HCT116 (cell line): ENCODE data around the gene ABHD1. TPM values are rescaled to one million over a fixed set of nuclear protein-coding genes. Genes with fewer than 3 reads are reported as not detected.

Experiments used
- ATAC-seq: fragments of 200-7000 bp; cut with Tn5 transposase; 2 replicates; pipeline ENCODE4 v1.9.1; 2020; ENCODE audit warnings: mild to moderate bottlenecking, moderate library complexity
- BruUV-seq: library from RNA; stranded (reverse); fragments of 400-500 nt; replicated peaks from 2 replicates; lab custom pipeline; 2021; lab: Mats Ljungman, UMichigan
- CTCF ChIA-PET: fragments of 300-600 bp; sonication (Branson Sonifier 250); formaldehyde crosslinking; loops from one replicate; lab custom pipeline; 2021; ENCODE audit warnings: antibody characterized with exemption; lab: Charles Lee
- POLR2A ChIA-PET: fragments of 300-600, 350-600 bp; sonication (Branson Sonifier 250); formaldehyde crosslinking; loops from one replicate; lab custom pipeline; 2021; ENCODE audit warnings: antibody characterized with exemption; lab: Charles Lee
- RAD21 ChIA-PET, 2 experiments: fragments of 300-600 bp; sonication (Branson Sonifier 250); formaldehyde crosslinking; loops; one replicate each; lab custom pipeline; 2023; ENCODE audit warnings: low total read pairs in 2 of 2; ENCODE audit not compliant: uncharacterized antibody in 2 of 2, unreplicated experiment in 2 of 2, low non-redundant PET in 1 of 2; lab: Charles Lee
- DNase-seq: peaks from one replicate; pipeline ENCODE4 v3.0.0-alpha.2; 2010; ENCODE audit warnings: low read depth, low spot score
- H2AFZ ChIP-seq: fragments of 200-600 bp; shearing (Covaris generic), sonication (generic); 2 replicates; pipeline ENCODE4 v1.6.1; 2017; ENCODE audit warnings: low read depth, mixed run types, mixed read lengths, antibody characterized with exemption, low read length; ENCODE audit not compliant: poor library complexity, severe bottlenecking
- H3K27ac ChIP-seq: 2 replicates; pipeline ENCODE4 v1.5.1; 2012; ENCODE audit warnings: low read depth, low read length
- H3K27me3 ChIP-seq: fragments of 200-600 bp; sonication (generic); 2 replicates; pipeline ENCODE4 v1.6.1; 2016; ENCODE audit warnings: mixed run types, low read length, mixed read lengths; ENCODE audit not compliant: insufficient read depth
- H3K36me3 ChIP-seq, 2 experiments: fragments of 200-500 bp in 1 of 2; fragments of 200-600 bp in 1 of 2; sonication (Bioruptor generic) in 1 of 2; sonication (generic) in 1 of 2; 2 replicates each; pipeline versions ENCODE4 v1.5.1 to v1.6.1; 2014 to 2016; ENCODE audit warnings: low read length in 2 of 2, inconsistent platforms in 1 of 2, mixed read lengths in 1 of 2, mixed run types in 1 of 2; ENCODE audit not compliant: insufficient read depth in 2 of 2, control insufficient read depth in 1 of 2
- H3K4me1 ChIP-seq, 2 experiments: fragments of 200-600 bp in 1 of 2; sonication (generic) in 1 of 2; 2 replicates each; pipeline versions ENCODE4 v1.5.1 to v1.6.1; 2012 to 2017; ENCODE audit warnings: low read length in 2 of 2, inconsistent platforms in 1 of 2, mild to moderate bottlenecking in 1 of 2, mixed read lengths in 1 of 2, mixed run types in 1 of 2, moderate library complexity in 1 of 2; ENCODE audit not compliant: insufficient read depth in 2 of 2, control insufficient read depth in 1 of 2
- H3K4me2 ChIP-seq: fragments of 200-600 bp; sonication (generic); 2 replicates; pipeline ENCODE4 v1.6.1; 2017; ENCODE audit warnings: mixed run types, low read length, mixed read lengths
- H3K4me3 ChIP-seq, 2 experiments: fragments of 200-600 bp in 1 of 2; sonication (generic) in 1 of 2; replicated peaks in 1 of 2; 2 replicates each; pipeline ENCODE4 v1.5.1; 2011 to 2016; ENCODE audit warnings: low read length in 2 of 2, control low read depth in 1 of 2, low read depth in 1 of 2, mild to moderate bottlenecking in 1 of 2, mixed read lengths in 1 of 2, mixed run types in 1 of 2
- H3K79me2 ChIP-seq: fragments of 200-600 bp; sonication (generic); 2 replicates; pipeline ENCODE4 v1.6.1; 2017; ENCODE audit warnings: mild to moderate bottlenecking, mixed run types, low read length, moderate library complexity, mixed read lengths; ENCODE audit not compliant: insufficient read depth
- H3K9ac ChIP-seq: fragments of 200-600 bp; sonication (generic); 2 replicates; pipeline ENCODE4 v1.6.1; 2016; ENCODE audit warnings: low read length, mixed read lengths
- H3K9me2 ChIP-seq: fragments of 200-600 bp; sonication (generic), shearing (Covaris generic); 2 replicates; pipeline ENCODE4 v1.6.1; 2017; ENCODE audit warnings: mixed run types, mild to moderate bottlenecking, moderate library complexity; ENCODE audit not compliant: insufficient read depth
- H3K9me3 ChIP-seq, 2 experiments: fragments of 200-500 bp in 1 of 2; fragments of 200-600 bp in 1 of 2; sonication (Bioruptor generic) in 1 of 2; sonication (generic) in 1 of 2; 2 replicates each; pipeline ENCODE4 v1.6.1; 2014 to 2017; ENCODE audit warnings: low read length in 2 of 2, mixed read lengths in 2 of 2, inconsistent platforms in 1 of 2, low read depth in 1 of 2, mild to moderate bottlenecking in 1 of 2, mixed run types in 1 of 2, moderate library complexity in 1 of 2; ENCODE audit not compliant: control insufficient read depth in 1 of 2, insufficient read depth in 1 of 2
- H4K20me1 ChIP-seq: fragments of 200-600 bp; sonication (generic), shearing (Covaris generic); 2 replicates; pipeline ENCODE4 v1.6.1; 2017; ENCODE audit warnings: mixed run types, mild to moderate bottlenecking, moderate library complexity; ENCODE audit not compliant: insufficient read depth
- CBX3 ChIP-seq: IDR thresholded peaks from 2 replicates; pipeline ENCODE4 v1.6.1; 2012; ENCODE audit warnings: low read depth
- CTCF ChIP-seq, 3 experiments: fragments of 200-600 bp in 1 of 3; sonication (generic) in 1 of 3; IDR thresholded peaks in 2 of 3; conservative IDR thresholded peaks in 1 of 3; 2 replicates each; pipeline ENCODE4 v1.5.1; 2012 to 2017; ENCODE audit warnings: low read depth in 2 of 3, low read length in 2 of 3, antibody characterized with exemption in 1 of 3, borderline replicate concordance in 1 of 3, control low read depth in 1 of 3, mild to moderate bottlenecking in 1 of 3, mixed read lengths in 1 of 3, mixed run types in 1 of 3, moderate library complexity in 1 of 3; ENCODE audit not compliant: insufficient read depth in 1 of 3
- EGR1 ChIP-seq: IDR thresholded peaks from 2 replicates; pipeline ENCODE4 v1.6.1; 2012; ENCODE audit warnings: low read depth
- ELF1 ChIP-seq: IDR thresholded peaks from 2 replicates; pipeline ENCODE4 v1.6.1; 2012; ENCODE audit warnings: low read depth, borderline replicate concordance
- EZH2 ChIP-seq: fragments of 200-600 bp; sonication (generic); IDR thresholded peaks from 2 replicates; pipeline ENCODE4 v1.6.1; 2017; ENCODE audit warnings: antibody characterized with exemption, mixed run types
- EZH2phosphoT487 ChIP-seq: fragments of 200-600 bp; IDR thresholded peaks from 2 replicates; pipeline ENCODE4 v1.6.1; 2018; ENCODE audit warnings: antibody characterized with exemption, borderline replicate concordance
- FOSL1 ChIP-seq: IDR thresholded peaks from 2 replicates; pipeline ENCODE4 v1.6.1; 2012; ENCODE audit warnings: low read depth
- JUND ChIP-seq: IDR thresholded peaks from 2 replicates; pipeline ENCODE4 v1.6.1; 2012
- POLR2A ChIP-seq: IDR thresholded peaks from 2 replicates; pipeline ENCODE4 v1.7.0; 2011; ENCODE audit warnings: borderline replicate concordance; ENCODE audit not compliant: insufficient read depth, insufficient read length; ENCODE audit errors: extremely low read depth
- RAD21 ChIP-seq: IDR thresholded peaks from 2 replicates; pipeline ENCODE4 v1.6.1; 2012; ENCODE audit warnings: low read depth, mild to moderate bottlenecking
- SIN3A ChIP-seq: IDR thresholded peaks from 2 replicates; pipeline ENCODE4 v1.6.1; 2012; ENCODE audit warnings: low read depth
- SRF ChIP-seq: IDR thresholded peaks from 2 replicates; pipeline ENCODE4 v1.6.1; 2012; ENCODE audit warnings: low read depth
- YY1 ChIP-seq: IDR thresholded peaks from 2 replicates; pipeline ENCODE4 v1.6.1; 2011; ENCODE audit warnings: low read length, low read depth, moderate library complexity, mild to moderate bottlenecking; ENCODE audit not compliant: insufficient replicate concordance; ENCODE audit errors: extremely low read depth
- ZNF274 ChIP-seq: fragments of 200-500 bp; sonication (Bioruptor generic); IDR thresholded peaks from 2 replicates; pipeline ENCODE4 v1.6.1; 2014; ENCODE audit warnings: mild to moderate bottlenecking, low read depth, low read length, inconsistent platforms
- intact Hi-C: fragments of 100-400 bp; cut with micrococcal nuclease; formaldehyde crosslinking; loops from 2 replicates; pipeline ENCODE4 v1.10.0; 2022
- total RNA-seq: library from RNA; stranded (reverse); gene quantifications from one replicate; pipeline ENCODE4 v1.2.1, GENCODE V29; 2021; ENCODE audit not compliant: unreplicated experiment

The ABHD1 gene
- total RNA-seq, 1 experiment from 2014 or later: not detected

DNA sequence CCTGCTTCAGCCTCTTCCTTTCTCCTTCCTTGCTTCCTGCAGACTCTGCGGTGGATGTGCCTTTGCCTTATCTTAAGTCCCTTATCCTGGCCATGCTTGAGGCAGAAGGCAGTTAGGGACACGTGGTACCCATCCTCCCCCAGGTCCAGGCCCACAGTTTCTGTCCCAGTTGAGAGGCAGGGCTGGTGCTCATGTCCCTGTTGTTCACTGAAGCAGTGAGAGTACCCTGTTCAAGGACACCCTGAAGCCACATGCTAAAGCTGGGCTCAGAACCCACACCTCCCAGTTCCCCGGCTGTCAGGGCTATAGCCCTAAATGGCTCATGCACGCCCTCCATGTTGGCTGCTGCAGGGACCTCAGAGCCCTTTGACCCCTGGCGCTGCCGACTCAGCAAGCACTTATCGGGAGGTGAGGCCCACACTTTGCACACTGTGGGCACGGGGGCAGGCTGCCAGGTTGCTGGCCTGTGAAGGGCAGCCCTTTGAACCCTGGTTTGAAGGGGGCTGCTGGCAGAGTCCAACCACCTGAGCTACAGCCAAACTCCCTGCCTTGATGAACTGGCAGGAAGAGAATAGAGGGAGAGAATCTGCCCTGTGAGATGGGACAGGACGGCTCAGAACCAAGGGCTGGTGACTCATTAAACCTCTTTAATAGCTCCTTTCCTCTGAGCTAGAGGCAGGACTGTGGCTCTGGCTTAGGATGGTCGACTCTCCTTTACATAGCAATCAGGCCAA is 30.8 kb upstream of the ABHD1 start:
- no TSS peak for BruUV-seq

More for the DNA sequence above, 30.8 kb upstream of the ABHD1 start:
- H3K9me3 ChIP-seq: no peaks in the 10 kb centered on the region
- no peak overlapping the region for H2AFZ ChIP-seq
- ChIA-PET RAD21 (no interaction called here), POLR2A (no interaction called here), CTCF (no interaction called here)
- H3K9me2 ChIP-seq: no peaks in the 10 kb centered on the region
- ATAC-seq (no peak), DNase-seq (no peak)
- peaks cover 0 to 9% of the 10 kb centered on the region in 2 experiments; a peak in 1 of 4 replicates for H3K4me1 ChIP-seq
- H3K4me2 ChIP-seq: no peak overlapping the region
- H4K20me1 ChIP-seq: no peaks in the 10 kb centered on the region
- no peaks in the 10 kb centered on the region for H3K27me3 ChIP-seq
- H3K4me3 ChIP-seq: no peak overlapping the region
- H3K27ac ChIP-seq: no peak overlapping the region
- H3K36me3 ChIP-seq: no peaks in the 10 kb centered on the region
- TF ChIP-seq CBX3 (no peak), CTCF (IDR thresholded peaks at IDR 0.05 in 2 of 3, conservative IDR thresholded peaks at IDR 0.05 in 1 of 3; ENCODE audit: borderline replicate concordance in 1 of 3, insufficient read depth in 1 of 3, low read depth in 2 of 3, low read length in 2 of 3) (no peak), ZNF274 (no peak), EGR1 (no peak), SIN3A (no peak), YY1 (no peak), RAD21 (no peak), EZH2phosphoT487 (no peak), POLR2A (no peak), JUND (no peak), FOSL1 (no peak), ELF1 (no peak), EZH2 (no peak), SRF (no peak)
- intact Hi-C loops: no loop called here
- H3K9ac ChIP-seq: no peak overlapping the region
- no peaks in the 10 kb centered on the region for H3K79me2 ChIP-seq
